ENCODE measurements around the gene PRSS21.

Gene PRSS21

GRCh38 chr16:2824626-2825025 lies 7.6 kb downstream of the PRSS21 start:
- no peak overlapping the region for H3K4me3 ChIP-seq (ENCODE audit: low read depth, low read length)
- TF ChIP-seq, protein P1, sequence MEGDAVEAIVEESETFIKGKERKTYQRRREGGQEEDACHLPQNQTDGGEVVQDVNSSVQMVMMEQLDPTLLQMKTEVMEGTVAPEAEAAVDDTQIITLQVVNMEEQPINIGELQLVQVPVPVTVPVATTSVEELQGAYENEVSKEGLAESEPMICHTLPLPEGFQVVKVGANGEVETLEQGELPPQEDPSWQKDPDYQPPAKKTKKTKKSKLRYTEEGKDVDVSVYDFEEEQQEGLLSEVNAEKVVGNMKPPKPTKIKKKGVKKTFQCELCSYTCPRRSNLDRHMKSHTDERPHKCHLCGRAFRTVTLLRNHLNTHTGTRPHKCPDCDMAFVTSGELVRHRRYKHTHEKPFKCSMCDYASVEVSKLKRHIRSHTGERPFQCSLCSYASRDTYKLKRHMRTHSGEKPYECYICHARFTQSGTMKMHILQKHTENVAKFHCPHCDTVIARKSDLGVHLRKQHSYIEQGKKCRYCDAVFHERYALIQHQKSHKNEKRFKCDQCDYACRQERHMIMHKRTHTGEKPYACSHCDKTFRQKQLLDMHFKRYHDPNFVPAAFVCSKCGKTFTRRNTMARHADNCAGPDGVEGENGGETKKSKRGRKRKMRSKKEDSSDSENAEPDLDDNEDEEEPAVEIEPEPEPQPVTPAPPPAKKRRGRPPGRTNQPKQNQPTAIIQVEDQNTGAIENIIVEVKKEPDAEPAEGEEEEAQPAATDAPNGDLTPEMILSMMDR (IDR thresholded peaks at IDR 0.05; ENCODE audit: low read depth, low read length) = no peak

- H3K4me3 ChIP-seq (ENCODE audit: low read depth, low read length) = no peak overlapping the region
- TF ChIP-seq, protein P1 (IDR thresholded peaks at IDR 0.05; ENCODE audit: low read depth, low read length) = no peak
These were observed 8.2 kb downstream of the PRSS21 start for GRCh38 chr16:2825049-2825742.

DNA sequence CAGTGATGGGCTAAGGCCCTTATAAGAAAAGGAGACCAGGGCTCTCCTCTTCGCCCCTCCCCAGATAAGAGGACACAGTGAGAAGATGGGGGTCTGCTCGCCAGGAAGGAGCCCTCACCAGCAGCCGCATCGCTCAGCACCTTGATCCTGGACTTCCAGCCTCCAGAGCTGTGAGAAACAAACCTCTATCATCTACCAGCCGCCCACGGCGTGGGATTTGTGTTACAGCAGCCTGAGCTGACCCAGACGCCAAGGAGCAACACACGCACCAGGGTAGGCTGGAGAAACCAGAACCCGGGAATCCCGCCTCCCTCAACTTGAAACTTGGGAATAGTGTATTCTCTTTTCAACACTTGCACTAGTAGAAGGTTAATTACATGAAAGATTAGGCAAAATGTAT lies 8.9 kb downstream of the PRSS21 start:
- TF ChIP-seq, protein P1 (IDR thresholded peaks at IDR 0.05; ENCODE audit: low read depth, low read length) = no peak
- no peak overlapping the region for H3K4me3 ChIP-seq (ENCODE audit: low read depth, low read length)

DNA sequence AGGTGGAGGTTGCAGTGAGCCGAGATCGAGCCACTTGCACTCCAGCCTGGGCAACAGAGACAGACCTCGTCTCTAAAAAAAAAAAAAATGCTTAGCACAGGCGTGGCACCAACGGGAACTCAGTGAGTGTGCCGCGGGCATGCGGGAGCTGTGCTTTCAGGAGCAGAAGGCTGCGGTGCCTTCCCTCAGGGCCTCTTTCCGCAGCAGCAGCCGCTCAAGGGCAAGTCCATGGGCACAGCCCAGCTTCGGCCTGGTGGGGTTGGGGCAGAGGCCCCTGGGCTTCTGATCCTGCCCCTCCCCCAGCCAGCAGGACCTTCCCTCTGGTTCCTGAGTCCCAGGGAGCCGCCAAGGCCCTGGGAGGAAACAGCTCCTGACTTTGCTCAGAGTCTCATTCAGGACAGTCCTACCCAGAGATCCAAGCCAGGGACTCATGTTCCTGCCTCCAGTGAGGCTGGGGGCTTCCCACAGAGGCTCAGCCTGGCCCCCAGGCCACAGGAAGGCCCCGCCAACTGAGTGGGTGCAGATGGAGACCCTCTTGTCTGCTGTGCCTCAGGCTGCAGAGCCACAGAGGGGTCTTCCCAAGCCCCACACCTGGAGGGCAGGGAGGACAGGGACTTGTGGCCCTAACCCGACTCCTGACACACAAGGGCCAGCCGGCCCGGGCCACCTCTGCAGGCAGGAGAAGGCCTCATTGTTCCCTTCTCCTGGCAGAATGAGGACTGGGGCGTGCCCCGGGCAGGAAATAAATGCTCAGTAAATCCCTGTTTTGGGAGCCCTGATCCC lies 9.7 kb downstream of the PRSS21 start:
- TF ChIP-seq, protein P1 (IDR thresholded peaks at IDR 0.05; ENCODE audit: low read depth, low read length) = no peak
- no peak overlapping the region for H3K4me3 ChIP-seq (ENCODE audit: low read depth, low read length)

DNA sequence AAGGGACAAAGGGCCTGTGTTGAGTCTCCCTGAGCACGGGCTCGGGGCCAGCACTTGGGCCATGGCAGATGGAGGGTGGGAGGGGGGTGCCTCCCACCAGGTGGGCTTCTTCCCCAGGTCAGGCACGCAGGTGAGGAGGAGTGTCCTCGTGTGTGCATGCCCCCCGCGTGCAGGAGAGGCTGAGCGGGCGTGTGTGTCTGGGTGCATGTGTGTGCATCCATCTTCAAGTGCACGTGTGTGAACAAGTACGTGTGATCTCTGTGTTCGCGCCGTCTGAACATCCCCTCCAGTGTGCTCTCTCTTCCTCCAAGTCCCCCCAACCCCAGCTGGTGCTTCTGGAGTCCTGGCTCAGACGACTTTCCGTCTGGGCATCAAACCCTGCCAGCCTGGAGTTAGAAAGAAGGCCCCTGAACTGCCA lies 10.3 kb downstream of the PRSS21 start:
- TF ChIP-seq, protein P1 (IDR thresholded peaks at IDR 0.05; ENCODE audit: low read depth, low read length) = no peak
- H3K4me3 ChIP-seq (ENCODE audit: low read depth, low read length) = no peak overlapping the region

DNA sequence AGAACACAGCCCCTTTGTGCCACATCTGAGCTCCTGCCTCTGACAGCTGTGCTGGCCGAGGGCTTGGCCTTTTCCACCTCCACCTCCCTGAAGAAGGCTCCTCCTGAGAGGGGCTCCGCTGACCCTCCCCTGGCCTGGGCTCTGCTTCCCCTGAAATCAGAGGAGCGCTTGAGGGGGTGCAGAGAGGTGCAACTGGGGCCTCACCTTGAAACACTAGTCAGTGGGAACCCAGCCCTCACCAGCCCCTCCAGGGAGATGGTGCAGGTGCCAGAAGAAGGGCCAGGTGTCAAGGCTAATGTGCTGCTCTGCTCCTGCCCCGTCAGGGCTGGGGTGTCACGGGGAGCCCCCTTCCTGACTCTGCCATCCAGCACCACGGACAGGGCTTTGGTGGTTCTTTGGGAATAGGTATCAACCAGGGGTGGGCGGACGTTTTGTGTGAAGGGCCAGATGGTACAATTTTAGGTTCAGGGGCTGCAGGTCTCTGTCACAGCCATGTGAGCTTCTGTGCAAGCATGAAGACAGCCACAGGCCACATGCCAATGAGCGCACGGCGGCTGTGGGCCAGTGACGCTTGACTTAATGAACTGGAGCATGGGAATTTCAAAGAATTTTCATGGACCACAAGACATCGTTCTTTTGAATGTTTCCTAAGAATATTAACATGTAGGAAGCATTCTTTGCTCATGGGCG lies 10.9 kb downstream of the PRSS21 start:
- TF ChIP-seq, protein P1 (IDR thresholded peaks at IDR 0.05; ENCODE audit: low read depth, low read length) = no peak
- H3K4me3 ChIP-seq (ENCODE audit: low read depth, low read length) = no peak overlapping the region

GRCh38 chr16:2828521-2828840 lies 11.4 kb downstream of the PRSS21 start:
- TF ChIP-seq, protein P1 (IDR thresholded peaks at IDR 0.05; ENCODE audit: low read depth, low read length) = no peak
- H3K4me3 ChIP-seq (ENCODE audit: low read depth, low read length) = no peak overlapping the region
